Measurements from ENCODE around the gene KCND3. TPM values are rescaled to one million over a fixed set of nuclear protein-coding genes. Genes with fewer than 3 reads are reported as not detected.

KCND3 gene
- total RNA-seq, 1 experiment from 2014 or later, result 0.15 TPM

DNA sequence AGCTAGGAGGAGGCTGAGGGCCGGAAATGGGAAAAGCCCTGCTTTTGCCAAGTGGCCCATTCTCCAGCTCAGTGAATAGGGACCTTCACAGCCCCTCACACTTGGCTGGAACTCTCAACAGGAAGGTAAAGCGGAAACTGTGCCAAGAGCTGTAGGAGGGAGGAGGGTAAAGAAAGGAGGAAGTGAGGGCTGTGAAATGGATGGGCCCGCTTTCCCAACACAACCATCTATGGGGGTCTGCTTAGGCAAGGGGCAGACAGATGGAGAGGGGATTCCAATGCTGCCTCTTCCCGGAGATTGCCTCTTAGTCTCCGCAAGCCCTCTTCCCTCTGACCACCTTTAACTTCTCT, 255.5 kb downstream of the KCND3 start:
- TF ChIP-seq, protein P1, sequence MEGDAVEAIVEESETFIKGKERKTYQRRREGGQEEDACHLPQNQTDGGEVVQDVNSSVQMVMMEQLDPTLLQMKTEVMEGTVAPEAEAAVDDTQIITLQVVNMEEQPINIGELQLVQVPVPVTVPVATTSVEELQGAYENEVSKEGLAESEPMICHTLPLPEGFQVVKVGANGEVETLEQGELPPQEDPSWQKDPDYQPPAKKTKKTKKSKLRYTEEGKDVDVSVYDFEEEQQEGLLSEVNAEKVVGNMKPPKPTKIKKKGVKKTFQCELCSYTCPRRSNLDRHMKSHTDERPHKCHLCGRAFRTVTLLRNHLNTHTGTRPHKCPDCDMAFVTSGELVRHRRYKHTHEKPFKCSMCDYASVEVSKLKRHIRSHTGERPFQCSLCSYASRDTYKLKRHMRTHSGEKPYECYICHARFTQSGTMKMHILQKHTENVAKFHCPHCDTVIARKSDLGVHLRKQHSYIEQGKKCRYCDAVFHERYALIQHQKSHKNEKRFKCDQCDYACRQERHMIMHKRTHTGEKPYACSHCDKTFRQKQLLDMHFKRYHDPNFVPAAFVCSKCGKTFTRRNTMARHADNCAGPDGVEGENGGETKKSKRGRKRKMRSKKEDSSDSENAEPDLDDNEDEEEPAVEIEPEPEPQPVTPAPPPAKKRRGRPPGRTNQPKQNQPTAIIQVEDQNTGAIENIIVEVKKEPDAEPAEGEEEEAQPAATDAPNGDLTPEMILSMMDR (conservative IDR thresholded peaks at IDR 0.05), result no peak
- Histone ChIP-seq H3K23me2 (ENCODE audit: insufficient read length, low read depth, low read length, poor library complexity, severe bottlenecking) (peaks cover 11% of the 10 kb centered on the region), H4K8ac (replicated peaks; ENCODE audit: insufficient read length, low read depth, low read length) (no peak overlapping the region), H3T11ph (ENCODE audit: low read length) (no peak overlapping the region), H3K4me2 (ENCODE audit: insufficient read depth, insufficient read length, low read length) (no peak overlapping the region), H3K79me1 (ENCODE audit: insufficient read depth, low read depth, low read length, poor library complexity, severe bottlenecking) (peaks cover 2% of the 10 kb centered on the region), H3K23ac (ENCODE audit: insufficient read length, low read depth, low read length) (no peak overlapping the region), H2BK120ac (ENCODE audit: low read depth, low read length, poor library complexity, severe bottlenecking) (no peak overlapping the region), H3K4me1 (ENCODE audit: insufficient read depth, low read length) (peaks cover 20% of the 10 kb centered on the region), H2AFZ (ENCODE audit: low read length) (no peak overlapping the region), H3K9me3 (ENCODE audit: control insufficient read depth, low read depth, low read length) (no peaks in the 10 kb centered on the region), H3K27me3 (ENCODE audit: insufficient read depth, low read length) (no peaks in the 10 kb centered on the region), H3K27ac (ENCODE audit: insufficient read length, low read depth, low read length) (no peak overlapping the region), H3K56ac (ENCODE audit: insufficient read length, low read depth, low read length) (no peak overlapping the region), H3K9ac (ENCODE audit: extremely low read depth, insufficient read length, low read length) (no peak overlapping the region), H2BK5ac (ENCODE audit: insufficient read length, low read length) (no peak overlapping the region), H4K5ac (ENCODE audit: insufficient read length, low read depth, low read length) (no peak overlapping the region), H3K79me2 (ENCODE audit: insufficient read depth, low read length) (no peaks in the 10 kb centered on the region; the same call in 1 of the 2 replicates), H2BK20ac (ENCODE audit: low read depth, low read length, poor library complexity, severe bottlenecking) (no peak overlapping the region), H3K18ac (ENCODE audit: insufficient read length, low read depth, low read length) (no peak overlapping the region), H3K14ac (ENCODE audit: insufficient read depth, low read length) (no peak overlapping the region), H4K20me1 (ENCODE audit: control insufficient read depth, insufficient read depth, insufficient read length) (no peaks in the 10 kb centered on the region), H4K91ac (ENCODE audit: insufficient read length, low read depth, low read length) (no peak overlapping the region), H3K4ac (ENCODE audit: low read depth, low read length) (no peak overlapping the region), H2BK15ac (ENCODE audit: low read depth, low read length) (no peak overlapping the region), H2AK5ac (ENCODE audit: insufficient read length, low read length) (no peak overlapping the region), H2BK12ac (ENCODE audit: insufficient read length, low read depth, low read length) (no peak overlapping the region)
- Mint-ChIP-seq H3K4me1 (peaks cover 15 to 21% of the 10 kb centered on the region in 2 experiments), H3K36me3 (ENCODE audit: insufficient read depth in 1 of 3, low read depth in 3 of 3) (no peaks in the 10 kb centered on the region), H3K27ac (peak overlapping the region in 1 of 3 experiments; percentile 96; a peak in 1 of 7 replicates), H3K4me3 (no peak overlapping the region), H3K9me3 (no peaks in the 10 kb centered on the region), H3K27me3 (ENCODE audit: low read depth) (peaks cover 2% of the 10 kb centered on the region; the same call in 1 of the 2 replicates)
- whole genome bisulfite sequencing (ENCODE audit: extremely low coverage, insufficient read length, low lambda C conversion rate), result no CpG with 5 or more reads among the region's 5 CpGs
- DNase-seq, result peak; percentile 8

All from H9 (cell line).